Measurements from ENCODE around the gene GGA3.

- TF ChIP-seq CTCF (conservative IDR thresholded peaks at IDR 0.05; ENCODE audit: low read depth in 2 of 2): no peak
- no peak for TF ChIP-seq EZH2phosphoT487 (IDR thresholded peaks at IDR 0.05; ENCODE audit: unreplicated experiment)
- no peak for TF ChIP-seq ZNF114 (CRISPR knock-in tag; IDR thresholded peaks at IDR 0.05)
- TF ChIP-seq EZH2 (IDR thresholded peaks at IDR 0.05; ENCODE audit: low read depth, unreplicated experiment): no peak
- no peak for TF ChIP-seq POLR2AphosphoS5 (IDR thresholded peaks at IDR 0.05; ENCODE audit: low read depth)
- TF ChIP-seq CREB1 (CRISPR knock-in tag; IDR thresholded peaks at IDR 0.05; ENCODE audit: low read depth): no peak
- no peak for TF ChIP-seq JUNB (IDR thresholded peaks at IDR 0.05; ENCODE audit: unreplicated experiment)
- TF ChIP-seq ZNF331 (CRISPR knock-in tag; IDR thresholded peaks at IDR 0.05; ENCODE audit: low read depth): no peak
- TF ChIP-seq REST (IDR thresholded peaks at IDR 0.05; ENCODE audit: unreplicated experiment): no peak
- no peak for TF ChIP-seq STAT1 (IDR thresholded peaks at IDR 0.05; ENCODE audit: unreplicated experiment)
- TF ChIP-seq NANOG (IDR thresholded peaks at IDR 0.05; ENCODE audit: borderline replicate concordance): no peak
- TF ChIP-seq ETS1 (IDR thresholded peaks at IDR 0.05): no peak
Observed at GRCh38 chr17:75241502-75241901, 19.9 kb downstream of the GGA3 start.

Measured in GM23338 (cell line).